Tibial artery (tissue), 4 donors: ENCODE data around the gene DST.

Experiments
- DNase-seq, 2 donors: peaks; one replicate each; pipeline ENCODE4 v3.0.0-alpha.2; 2019
- H3K27ac ChIP-seq, 2 donors: fragments of 200-600 bp; sonication (generic) in 1 of 2; 1 replicate in 1 of 2; 2 replicates in 1 of 2; pipeline ENCODE4 v1.5.1; 2018 to 2019; ENCODE audit warnings: mild to moderate bottlenecking in 1 of 2
- H3K27me3 ChIP-seq, 2 donors: fragments of 200-600 bp; sonication (generic) in 1 of 2; one replicate each; pipeline versions ENCODE4 v1.5.1 to v1.6.0; 2016 to 2019
- H3K36me3 ChIP-seq, 3 donors: fragments of 200-600 bp; sonication (generic) in 2 of 3; one replicate each; pipeline ENCODE4 v1.5.1; 2016 to 2019; ENCODE audit warnings: mild to moderate bottlenecking in 2 of 3
- H3K4me1 ChIP-seq, 4 donors: fragments of 200-600 bp; sonication (generic) in 2 of 4; 1 replicate in 3 of 4; 2 replicates in 1 of 4; pipeline ENCODE4 v1.5.1; 2016 to 2019
- H3K4me3 ChIP-seq, 2 donors: fragments of 200-600 bp; sonication (generic) in 1 of 2; 1 replicate in 1 of 2; 2 replicates in 1 of 2; pipeline ENCODE4 v1.5.1; 2018 to 2019; ENCODE audit warnings: mild to moderate bottlenecking in 2 of 2
- H3K9me3 ChIP-seq, 3 donors: fragments of 200-600 bp; sonication (generic) in 1 of 3; one replicate each; pipeline ENCODE4 v1.5.1; 2016 to 2019
- intact Hi-C: fragments of 100-400 bp; cut with DNase I; formaldehyde crosslinking; loops from one replicate; pipeline ENCODE4 v1.15.0; 2023; ENCODE audit warnings: low total_unique reads
- TF ChIP-seq, protein P1 (sequence below), 2 experiments: fragments of 200-600 bp in 1 of 2; fragments of 450-650 bp in 1 of 2; IDR thresholded peaks; one replicate each; pipeline ENCODE4 v1.5.1; 2017 to 2019; ENCODE audit warnings: antibody characterized with exemption in 2 of 2, mild to moderate bottlenecking in 1 of 2, moderate library complexity in 1 of 2

The DST gene

DNA sequence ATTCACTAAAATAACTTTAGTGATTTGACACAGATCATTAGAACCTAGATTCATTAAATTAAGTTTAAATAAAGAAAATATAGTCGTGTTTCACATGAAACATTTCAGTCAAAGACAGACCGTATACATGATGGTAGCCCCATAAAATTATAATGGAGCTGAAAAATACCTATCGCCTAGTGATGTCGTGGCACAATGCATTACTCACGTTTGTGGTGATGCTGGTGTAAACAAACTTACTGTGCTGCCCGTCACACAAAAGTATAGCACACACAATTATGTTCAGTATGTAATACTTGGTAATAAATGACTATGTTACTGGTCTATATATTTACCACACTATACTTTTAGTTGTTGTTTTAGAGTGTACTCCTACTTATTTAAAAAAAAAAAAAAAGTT lies 17.3 kb downstream of the DST start:
- Histone ChIP-seq H3K4me1 (peaks cover 0 to 8% (median 0%) of the 10 kb centered on the region in 4 donors), H3K4me3 (no peak overlapping the region), H3K27ac (no peak overlapping the region), H3K27me3 (no peaks in the 10 kb centered on the region), H3K36me3 (peaks cover 50 to 72% (median 72%) of the 10 kb centered on the region in 3 donors), H3K9me3 (no peaks in the 10 kb centered on the region)
- TF ChIP-seq, protein P1, sequence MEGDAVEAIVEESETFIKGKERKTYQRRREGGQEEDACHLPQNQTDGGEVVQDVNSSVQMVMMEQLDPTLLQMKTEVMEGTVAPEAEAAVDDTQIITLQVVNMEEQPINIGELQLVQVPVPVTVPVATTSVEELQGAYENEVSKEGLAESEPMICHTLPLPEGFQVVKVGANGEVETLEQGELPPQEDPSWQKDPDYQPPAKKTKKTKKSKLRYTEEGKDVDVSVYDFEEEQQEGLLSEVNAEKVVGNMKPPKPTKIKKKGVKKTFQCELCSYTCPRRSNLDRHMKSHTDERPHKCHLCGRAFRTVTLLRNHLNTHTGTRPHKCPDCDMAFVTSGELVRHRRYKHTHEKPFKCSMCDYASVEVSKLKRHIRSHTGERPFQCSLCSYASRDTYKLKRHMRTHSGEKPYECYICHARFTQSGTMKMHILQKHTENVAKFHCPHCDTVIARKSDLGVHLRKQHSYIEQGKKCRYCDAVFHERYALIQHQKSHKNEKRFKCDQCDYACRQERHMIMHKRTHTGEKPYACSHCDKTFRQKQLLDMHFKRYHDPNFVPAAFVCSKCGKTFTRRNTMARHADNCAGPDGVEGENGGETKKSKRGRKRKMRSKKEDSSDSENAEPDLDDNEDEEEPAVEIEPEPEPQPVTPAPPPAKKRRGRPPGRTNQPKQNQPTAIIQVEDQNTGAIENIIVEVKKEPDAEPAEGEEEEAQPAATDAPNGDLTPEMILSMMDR (IDR thresholded peaks at IDR 0.05) = no peak
- intact Hi-C loops = no loop called here
- DNase-seq = no peak

DNA sequence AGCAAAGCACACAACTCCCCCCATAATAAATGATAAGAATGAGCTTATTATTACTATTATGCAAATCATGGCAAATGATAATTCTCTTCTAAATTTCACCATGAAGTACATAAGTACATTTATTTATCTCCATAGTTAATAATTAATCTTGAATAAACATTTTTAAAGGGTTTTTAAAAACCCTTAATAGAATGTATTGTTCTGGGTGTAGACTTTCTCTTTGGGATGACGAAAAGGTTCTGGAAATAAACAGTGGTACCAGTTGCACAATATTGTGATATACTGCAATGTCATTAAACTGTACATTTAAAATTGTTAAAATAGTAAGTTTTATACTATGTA lies 18.0 kb downstream of the DST start:
- H3K27ac ChIP-seq = no peak overlapping the region
- peaks cover 0 to 8% (median 0%) of the 10 kb centered on the region in 4 donors for H3K4me1 ChIP-seq
- no peak for DNase-seq
- TF ChIP-seq, protein P1 (IDR thresholded peaks at IDR 0.05) = no peak
- H3K9me3 ChIP-seq = no peaks in the 10 kb centered on the region
- H3K36me3 ChIP-seq = peaks cover 54 to 72% (median 72%) of the 10 kb centered on the region in 3 donors
- intact Hi-C loops = no loop called here
- H3K4me3 ChIP-seq = no peak overlapping the region
- no peaks in the 10 kb centered on the region for H3K27me3 ChIP-seq

DNA sequence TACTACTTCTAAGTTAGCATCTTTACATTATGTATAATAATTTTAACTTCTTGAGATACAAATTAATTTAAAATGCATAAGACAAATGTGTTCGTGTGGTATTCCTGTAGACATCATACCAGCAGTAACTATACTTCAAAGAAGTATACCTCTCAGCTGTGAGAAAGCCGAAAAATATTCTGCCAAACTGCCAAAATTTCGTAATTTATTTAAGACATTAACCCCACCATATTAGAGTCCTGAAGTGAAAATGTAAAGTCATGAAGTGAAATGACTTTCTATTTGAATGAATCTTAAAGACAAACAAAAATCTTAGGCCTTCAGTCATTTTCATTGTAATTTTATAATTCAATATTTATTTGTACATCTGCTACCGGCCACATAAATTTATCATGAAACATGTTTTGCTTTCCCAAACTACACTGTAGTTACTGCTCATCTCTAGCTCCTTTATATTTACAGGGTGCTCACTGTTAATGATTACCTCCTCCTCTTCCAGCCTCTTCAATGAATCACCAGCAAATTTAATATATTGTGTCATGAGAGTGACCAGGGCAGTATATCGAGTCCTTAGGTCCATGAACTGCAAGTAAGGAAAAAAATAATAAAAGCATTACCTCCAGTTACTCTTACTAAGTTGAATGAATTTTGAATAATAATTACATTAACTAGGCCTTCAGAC lies 18.5 kb downstream of the DST start:
- H3K4me3 ChIP-seq = no peak overlapping the region
- H3K36me3 ChIP-seq = peaks cover 57 to 72% (median 72%) of the 10 kb centered on the region in 3 donors
- TF ChIP-seq, protein P1 (IDR thresholded peaks at IDR 0.05) = no peak
- no peak for DNase-seq
- peaks cover 0 to 8% (median 0%) of the 10 kb centered on the region in 4 donors for H3K4me1 ChIP-seq
- no peaks in the 10 kb centered on the region for H3K27me3 ChIP-seq
- H3K9me3 ChIP-seq = no peaks in the 10 kb centered on the region
- H3K27ac ChIP-seq = no peak overlapping the region
- intact Hi-C loops = no loop called here

DNA sequence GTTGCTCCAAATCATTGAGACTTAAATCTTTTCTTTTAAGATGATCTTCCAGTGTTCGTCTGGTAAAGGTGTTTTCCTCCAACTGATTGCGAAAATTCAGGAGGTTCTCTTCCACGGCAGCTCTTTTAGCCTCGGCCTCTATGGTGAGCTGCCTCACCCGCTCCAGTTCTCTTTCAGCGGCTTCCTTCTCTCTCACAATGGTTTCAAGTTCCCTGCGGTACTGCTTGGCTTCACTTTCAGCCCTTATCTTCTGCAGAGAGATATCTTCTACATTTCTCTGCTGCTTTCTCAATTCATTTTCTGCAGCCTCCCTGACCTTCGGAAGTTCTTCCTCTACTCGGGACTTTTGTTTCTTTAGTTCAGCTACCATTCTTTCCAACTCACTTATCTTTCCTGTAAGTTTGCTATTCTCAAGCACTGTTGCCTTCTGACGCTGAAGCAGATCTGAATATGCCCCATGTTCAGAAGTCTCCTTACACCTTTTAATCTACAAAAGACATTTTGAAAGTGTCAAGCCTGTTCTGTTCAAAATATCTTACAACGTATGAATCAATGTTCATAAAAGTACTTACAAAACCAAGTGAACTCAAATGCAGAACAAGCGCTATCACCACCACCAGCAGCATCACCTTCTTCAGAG lies 22.3 kb downstream of the DST start:
- H3K4me1 ChIP-seq = no peaks in the 10 kb centered on the region
- no peaks in the 10 kb centered on the region for H3K27me3 ChIP-seq
- peaks cover 65 to 81% (median 66%) of the 10 kb centered on the region in 3 donors for H3K36me3 ChIP-seq
- DNase-seq = no peak
- TF ChIP-seq, protein P1 (IDR thresholded peaks at IDR 0.05) = no peak
- intact Hi-C loops = no loop called here
- no peak overlapping the region for H3K4me3 ChIP-seq
- H3K27ac ChIP-seq = no peak overlapping the region
- H3K9me3 ChIP-seq = no peaks in the 10 kb centered on the region

DNA sequence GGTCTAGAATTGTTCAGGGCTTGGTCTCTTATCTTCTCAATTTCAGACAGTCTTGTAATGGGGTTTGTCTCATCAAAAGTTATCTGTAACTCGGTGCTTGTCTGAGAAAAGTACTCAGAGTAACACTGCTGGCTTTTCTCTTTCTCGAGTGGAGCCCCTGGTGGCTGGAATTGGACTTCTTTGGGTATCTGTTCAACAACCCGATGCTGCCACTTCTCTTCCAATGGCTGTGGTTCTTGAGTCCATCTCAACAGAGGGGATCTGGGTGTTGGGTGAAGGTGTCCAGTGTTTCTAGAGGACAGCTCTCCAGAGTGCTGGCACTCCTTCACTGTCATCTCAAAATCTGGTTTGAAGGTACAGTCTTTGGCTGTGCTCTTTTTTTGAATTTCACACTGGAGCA lies 24.6 kb downstream of the DST start:
- peaks cover 46 to 73% (median 60%) of the 10 kb centered on the region in 3 donors for H3K36me3 ChIP-seq

More for the DNA sequence above, 24.6 kb downstream of the DST start:
- H3K9me3 ChIP-seq = no peaks in the 10 kb centered on the region
- H3K27me3 ChIP-seq = no peaks in the 10 kb centered on the region
- intact Hi-C loops = no loop called here
- H3K4me1 ChIP-seq = no peaks in the 10 kb centered on the region
- no peak overlapping the region for H3K4me3 ChIP-seq
- no peak for DNase-seq
- no peak overlapping the region for H3K27ac ChIP-seq
- TF ChIP-seq, protein P1 (IDR thresholded peaks at IDR 0.05) = no peak
